GM12872 (cell line): ENCODE results near the gene HOXB3.

Experiments
- CTCF ChIP-seq: IDR thresholded peaks from 3 replicates; pipeline ENCODE4 v1.5.1; 2011; ENCODE audit warnings: low read depth, mild to moderate bottlenecking, low read length, moderate library complexity; ENCODE audit not compliant: insufficient read depth

The HOXB3 gene

DNA sequence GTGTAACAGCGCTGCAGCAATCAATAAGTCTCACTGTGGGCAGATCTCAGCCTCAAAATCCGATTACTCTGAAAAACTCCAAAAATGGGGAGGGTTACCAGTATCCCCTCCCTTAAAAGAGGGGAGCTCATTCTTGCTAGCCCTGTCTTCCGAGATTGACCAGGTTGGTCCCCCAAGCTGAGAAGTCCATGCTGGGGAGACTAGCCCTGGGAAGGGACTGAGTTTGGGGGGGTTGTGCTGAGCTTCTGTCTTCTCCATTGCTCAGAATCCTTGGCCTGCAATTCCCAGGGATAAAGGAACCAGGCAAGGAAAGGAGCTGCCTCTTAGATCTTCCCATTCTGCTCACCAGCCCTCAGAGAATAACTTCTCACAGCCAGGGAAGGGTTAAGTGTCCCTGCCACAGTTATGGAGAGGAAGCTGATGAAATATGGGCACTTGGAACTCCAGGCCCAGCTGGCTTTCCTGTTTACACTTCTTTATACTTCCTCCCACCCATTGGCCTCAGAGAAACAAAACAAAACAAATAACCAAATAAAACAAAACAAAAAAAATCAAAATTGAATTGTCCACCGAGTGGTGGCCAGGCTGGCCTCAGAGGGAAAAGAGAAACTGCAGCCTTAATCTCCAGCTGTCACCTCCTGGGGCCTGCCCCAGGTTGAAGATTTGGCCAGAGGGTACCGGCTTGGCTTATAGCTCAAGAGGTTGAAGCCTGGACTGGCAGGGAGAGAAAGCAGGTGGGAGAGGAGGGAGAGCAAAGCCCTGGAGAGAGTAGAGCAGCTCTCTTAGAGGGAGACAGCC, 2.6 kb downstream of the HOXB3 start:
- no peak for TF ChIP-seq CTCF

DNA sequence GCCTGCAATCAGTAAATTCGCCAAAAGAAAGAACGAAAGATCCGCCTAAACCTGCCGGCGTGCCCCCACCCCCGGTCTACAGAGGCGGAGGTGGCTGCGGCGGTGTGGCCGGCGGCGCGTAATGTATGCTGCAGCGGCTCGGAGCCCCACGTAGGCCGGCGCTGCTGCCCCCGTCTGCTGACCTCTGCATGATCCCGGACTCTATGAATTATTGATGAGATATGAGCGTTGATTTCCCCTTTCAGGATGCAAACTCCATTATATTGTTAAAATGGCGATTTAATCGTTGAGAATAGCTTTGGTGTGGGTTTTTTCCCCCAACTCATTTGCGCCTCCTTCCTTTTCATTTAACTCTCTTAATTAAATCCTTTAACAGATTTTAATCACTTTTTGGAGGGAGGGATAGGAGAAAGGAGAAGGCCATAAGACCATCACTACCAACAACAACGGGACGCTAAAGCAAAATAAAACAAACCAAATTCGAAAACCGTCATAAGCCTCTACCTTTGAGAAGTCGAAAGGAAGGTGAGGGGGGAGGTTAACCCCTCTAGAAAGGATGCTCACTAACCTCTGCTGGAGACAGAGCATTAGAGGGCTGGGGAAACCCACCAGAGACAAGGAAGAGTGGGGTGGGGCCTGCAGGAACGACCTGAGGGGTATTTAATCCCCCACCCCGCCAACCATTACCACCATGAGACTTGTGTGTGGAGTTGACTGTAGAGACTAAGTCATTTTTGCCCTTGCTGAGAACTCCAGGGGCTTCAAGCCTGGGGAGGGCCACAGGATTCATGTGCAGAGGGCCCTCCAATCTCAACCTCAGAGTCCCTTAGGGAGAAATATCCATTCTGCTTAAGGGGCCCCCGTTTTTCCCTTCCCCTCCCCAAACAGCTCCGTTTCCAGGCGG, 3.4 kb downstream of the HOXB3 start:
- TF ChIP-seq CTCF: no peak

GRCh38 chr17:48584223-48584741, 5.8 kb downstream of the HOXB3 start:
- no peak for TF ChIP-seq CTCF

DNA sequence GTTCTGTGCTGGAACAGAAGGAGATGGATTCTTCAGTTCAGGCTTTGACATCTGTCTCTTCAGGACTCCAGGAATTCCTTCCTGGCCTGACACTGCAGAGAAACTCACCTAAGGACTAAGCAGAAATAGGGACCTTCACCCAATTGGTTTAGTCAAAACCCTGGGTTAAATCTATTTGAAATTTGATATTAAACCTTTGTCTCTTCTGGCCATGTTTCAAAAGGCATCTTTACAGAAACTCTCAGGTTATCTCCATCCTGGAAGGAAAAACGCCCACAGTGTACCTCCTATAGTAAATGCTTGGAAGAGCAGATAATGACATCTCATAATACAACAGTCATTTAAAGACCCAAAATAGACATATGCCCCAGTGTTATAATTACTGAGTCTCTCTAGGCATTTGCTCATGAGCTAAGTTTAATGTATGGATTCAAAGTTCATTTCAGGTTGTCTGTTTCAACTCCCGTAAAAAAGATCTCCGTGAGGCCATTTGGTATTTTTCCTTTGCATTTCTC, 6.3 kb downstream of the HOXB3 start:
- TF ChIP-seq CTCF: no peak

- no peak for TF ChIP-seq CTCF
These were observed 7.3 kb downstream of the HOXB3 start for GRCh38 chr17:48582750-48583069.

GRCh38 chr17:48579760-48580554, 10.1 kb downstream of the HOXB3 start:
- no peak for TF ChIP-seq CTCF

- no peak for TF ChIP-seq CTCF
These were observed 10.6 kb downstream of the HOXB3 start for GRCh38 chr17:48579471-48579759.
